H1 (cell line): Measurements from ENCODE around the gene CARD11. TPM values are rescaled to one million over a fixed set of nuclear protein-coding genes. Genes with fewer than 3 reads are reported as not detected.

Source experiments
- CTCF ChIA-PET: fragments of 300-600 bp; sonication (Branson Sonifier 250); formaldehyde crosslinking; loops from one replicate; lab custom pipeline; 2021; ENCODE audit not compliant: partially characterized antibody; lab: Charles Lee
- POLR2A ChIA-PET: fragments of 300-600 bp; sonication (Branson Sonifier 250); formaldehyde crosslinking; loops from one replicate; lab custom pipeline; 2021; ENCODE audit warnings: inconsistent platforms; ENCODE audit not compliant: partially characterized antibody; lab: Charles Lee
- DNase-seq, 2 experiments: peaks; one replicate each; pipeline versions ENCODE4 v3.0.0 to v3.0.0-alpha.2; 2010 to 2022; ENCODE audit warnings: low spot score in 2 of 2, low read depth in 1 of 2, mixed read lengths in 1 of 2
- FAIRE-seq: peaks from 2 replicates; lab custom pipeline; 2011; peaks lifted over from hg19 to GRCh38; lab: Jason Lieb, UNC
- H2AFZ ChIP-seq: 2 replicates; pipeline ENCODE4 v1.8.1; 2012; ENCODE audit warnings: low read length, inconsistent platforms
- H2AK5ac ChIP-seq: 2 replicates; pipeline ENCODE4 v1.6.1; 2013; ENCODE audit warnings: low read depth, low read length
- H2BK120ac ChIP-seq: replicated peaks from 2 replicates; pipeline ENCODE3; 2013; ENCODE audit warnings: low read depth, low read length, inconsistent platforms
- H2BK12ac ChIP-seq: 2 replicates; pipeline ENCODE4 v1.6.1; 2013; ENCODE audit warnings: low read depth, low read length
- H2BK15ac ChIP-seq: 2 replicates; pipeline ENCODE4 v1.6.1; 2013; ENCODE audit warnings: low read length
- H2BK20ac ChIP-seq: 2 replicates; pipeline ENCODE4 v1.6.1; 2013; ENCODE audit warnings: low read length
- H2BK5ac ChIP-seq: 2 replicates; pipeline ENCODE4 v1.6.1; 2013; ENCODE audit warnings: low read depth, low read length
- H3K14ac ChIP-seq: 2 replicates; pipeline ENCODE4 v1.6.1; 2013; ENCODE audit warnings: inconsistent platforms; ENCODE audit not compliant: insufficient read length
- H3K18ac ChIP-seq: 2 replicates; pipeline ENCODE4 v1.6.1; 2013; ENCODE audit warnings: low read length; ENCODE audit errors: extremely low read depth
- H3K23ac ChIP-seq: 2 replicates; pipeline ENCODE4 v1.6.1; 2013; ENCODE audit warnings: inconsistent platforms; ENCODE audit not compliant: insufficient read length
- H3K23me2 ChIP-seq: 2 replicates; pipeline ENCODE4 v1.6.1; 2013; ENCODE audit warnings: low read depth, low read length
- H3K27ac ChIP-seq: 2 replicates; pipeline ENCODE4 v1.6.1; 2011; ENCODE audit warnings: low read depth, low read length, inconsistent platforms
- H3K27me3 ChIP-seq, 4 experiments: replicated peaks in 1 of 4; 1 replicate in 1 of 4; 2 replicates in 3 of 4; pipeline versions ENCODE4 v1.6.1 to v1.8.1; 2011 to 2013; ENCODE audit warnings: low read length in 3 of 4, mild to moderate bottlenecking in 3 of 4, inconsistent platforms in 2 of 4, mixed read lengths in 2 of 4, moderate library complexity in 1 of 4; ENCODE audit not compliant: control insufficient read depth in 3 of 4, insufficient read depth in 3 of 4; ENCODE audit errors: extremely low read depth in 1 of 4
- H3K36me3 ChIP-seq, 4 experiments: 2 replicates each; pipeline versions ENCODE4 v1.6.1 to v1.8.1; 2011 to 2013; ENCODE audit warnings: mild to moderate bottlenecking in 4 of 4, low read length in 3 of 4, moderate library complexity in 2 of 4, control low read depth in 1 of 4, inconsistent platforms in 1 of 4; ENCODE audit not compliant: insufficient read depth in 4 of 4, control insufficient read depth in 2 of 4
- H3K4ac ChIP-seq: replicated peaks from 2 replicates; pipeline ENCODE3; 2013; ENCODE audit warnings: low read length, low read depth, mixed read lengths, inconsistent platforms; ENCODE audit not compliant: insufficient read length
- H3K4me1 ChIP-seq, 4 experiments: replicated peaks in 1 of 4; 1 replicate in 1 of 4; 2 replicates in 3 of 4; pipeline versions ENCODE4 v1.6.1 to v1.8.1; 2011 to 2013; ENCODE audit warnings: low read length in 3 of 4, inconsistent platforms in 2 of 4, mixed read lengths in 1 of 4; ENCODE audit not compliant: insufficient read depth in 4 of 4, control insufficient read depth in 3 of 4
- H3K4me2 ChIP-seq, 2 experiments: 2 replicates each; pipeline versions ENCODE4 v1.6.1 to v1.8.1; 2011 to 2013; ENCODE audit warnings: low read depth in 2 of 2, low read length in 2 of 2, control low read depth in 1 of 2, inconsistent platforms in 1 of 2, mild to moderate bottlenecking in 1 of 2; ENCODE audit not compliant: insufficient read depth in 1 of 2
- H3K4me3 ChIP-seq, 4 experiments: fragments of 200-600, 300-600 bp in 1 of 4; sonication (generic), shearing (Covaris generic), sonication (Bioruptor Twin) in 1 of 4; 2 replicates each; pipeline versions ENCODE4 v1.5.1 to v1.8.1; 2011 to 2016; ENCODE audit warnings: low read length in 4 of 4, low read depth in 3 of 4, control low read depth in 2 of 4, inconsistent platforms in 2 of 4, mild to moderate bottlenecking in 2 of 4, mixed read lengths in 1 of 4, moderate library complexity in 1 of 4; ENCODE audit not compliant: insufficient read depth in 2 of 4; ENCODE audit errors: extremely low read depth in 1 of 4
- H3K56ac ChIP-seq: replicated peaks from 2 replicates; pipeline ENCODE3; 2013; ENCODE audit warnings: low read depth, mild to moderate bottlenecking, mixed read lengths, low read length, inconsistent platforms; ENCODE audit not compliant: insufficient read length
- H3K79me1 ChIP-seq: 2 replicates; pipeline ENCODE4 v1.6.1; 2013; ENCODE audit warnings: low read depth, low read length, control low read depth
- H3K79me2 ChIP-seq, 2 experiments: 2 replicates each; pipeline versions ENCODE4 v1.6.1 to v1.8.1; 2012 to 2013; ENCODE audit warnings: low read length in 2 of 2, mild to moderate bottlenecking in 2 of 2, inconsistent platforms in 1 of 2; ENCODE audit not compliant: insufficient read depth in 2 of 2, control insufficient read depth in 1 of 2
- H3K9ac ChIP-seq, 4 experiments: replicated peaks in 1 of 4; 1 replicate in 1 of 4; 2 replicates in 3 of 4; pipeline versions ENCODE4 v1.6.1 to v1.8.1; 2011 to 2013; ENCODE audit warnings: low read depth in 3 of 4, low read length in 3 of 4, control low read depth in 2 of 4, mild to moderate bottlenecking in 2 of 4, moderate library complexity in 2 of 4, inconsistent platforms in 1 of 4; ENCODE audit errors: extremely low read depth in 1 of 4
- H3K9me3 ChIP-seq, 2 experiments: 2 replicates each; pipeline versions ENCODE4 v1.6.1 to v1.8.1; 2012 to 2013; ENCODE audit warnings: mild to moderate bottlenecking in 2 of 2, moderate library complexity in 2 of 2, control low read depth in 1 of 2, inconsistent platforms in 1 of 2, low read depth in 1 of 2, low read length in 1 of 2, mixed read lengths in 1 of 2; ENCODE audit not compliant: insufficient read depth in 2 of 2
- H4K20me1 ChIP-seq, 2 experiments: replicated peaks in 1 of 2; 2 replicates each; pipeline versions ENCODE3 to v1.8.1; 2011 to 2013; ENCODE audit warnings: inconsistent platforms in 2 of 2, low read length in 2 of 2, mild to moderate bottlenecking in 1 of 2; ENCODE audit not compliant: insufficient read depth in 2 of 2, control insufficient read depth in 1 of 2
- H4K5ac ChIP-seq: 2 replicates; pipeline ENCODE4 v1.6.1; 2013; ENCODE audit warnings: low read length, low read depth, mixed read lengths, inconsistent platforms; ENCODE audit not compliant: insufficient read length
- H4K8ac ChIP-seq: 2 replicates; pipeline ENCODE4 v1.8.0; 2013; ENCODE audit warnings: mild to moderate bottlenecking, moderate library complexity, low read length, inconsistent platforms; ENCODE audit not compliant: insufficient read depth; ENCODE audit errors: extremely low read depth
- H4K91ac ChIP-seq: replicated peaks from 2 replicates; pipeline ENCODE3; 2013; ENCODE audit warnings: low read length, mixed read lengths, inconsistent platforms; ENCODE audit not compliant: insufficient read length
- EGR1 ChIP-seq: IDR thresholded peaks from 2 replicates; pipeline ENCODE4 v1.6.1; 2011; ENCODE audit warnings: low read depth, low read length, borderline replicate concordance
- HDAC2 ChIP-seq, 2 experiments: fragments of 300-600 bp in 1 of 2; sonication (generic) in 1 of 2; IDR thresholded peaks; 2 replicates each; pipeline ENCODE4 v1.6.1; 2011 to 2012; ENCODE audit warnings: low read depth in 2 of 2, low read length in 2 of 2, mild to moderate bottlenecking in 2 of 2, moderate library complexity in 2 of 2, borderline replicate concordance in 1 of 2, inconsistent platforms in 1 of 2
- JUND ChIP-seq: IDR thresholded peaks from 2 replicates; pipeline ENCODE4 v1.6.1; 2011; ENCODE audit warnings: mild to moderate bottlenecking, improper control_type of control experiment, low read length
- NANOG ChIP-seq: IDR thresholded peaks from 2 replicates; pipeline ENCODE4 v1.6.1; 2011; ENCODE audit warnings: low read length, low read depth, mild to moderate bottlenecking, inconsistent platforms; ENCODE audit not compliant: insufficient read depth, poor library complexity, severe bottlenecking
- WGBS, 2 experiments: shearing (Covaris generic) in 1 of 2; methylation state at CpG; one replicate each; pipeline versions ENCODE4 v1.1.6 to v1.1.7; 2013 to 2015; ENCODE audit warnings: low lambda C conversion rate in 2 of 2, mixed read lengths in 2 of 2, inconsistent platforms in 1 of 2, low coverage in 1 of 2, missing lambda C conversion rate in 1 of 2; ENCODE audit not compliant: insufficient replicate concordance in 2 of 2, insufficient coverage in 1 of 2, insufficient read length in 1 of 2; ENCODE audit errors: extremely low coverage in 1 of 2, missing lambda C conversion rate in 1 of 2; 5-methylcytosine and 5-hydroxymethylcytosine counted together
- polyA plus RNA-seq, 7 experiments: library from polyadenylated mRNA; depleted of rRNA in 3 of 7; stranded (reverse) in 5 of 7; unstranded in 2 of 7; fragments of >200 nt in 5 of 7; fragments of 200-250 nt in 2 of 7; gene quantifications; 1 replicate in 5 of 7; 2 replicates in 1 of 7; 4 replicates in 1 of 7; pipeline versions ENCODE4 v1.2.1 to v1.2.3, GENCODE V29; 2011 to 2013; ENCODE audit warnings: missing spikeins in 2 of 7, mixed read lengths in 2 of 7
- total RNA-seq: library from RNA; stranded (reverse); fragmentation: NEBNext Ultra II Directional; extraction: Animal tissue kit (Norgen Biotek cat#: 25700); gene quantifications from 2 replicates; pipeline ENCODE4 v1.2.1, GENCODE V29; 2021

CARD11 gene
- total and polyA plus RNA-seq, 2 of the 8 experiments (the other 6 are each of a cell fraction or from before 2014, with no cell fraction given), result 12.6 to 29.8 TPM

DNA sequence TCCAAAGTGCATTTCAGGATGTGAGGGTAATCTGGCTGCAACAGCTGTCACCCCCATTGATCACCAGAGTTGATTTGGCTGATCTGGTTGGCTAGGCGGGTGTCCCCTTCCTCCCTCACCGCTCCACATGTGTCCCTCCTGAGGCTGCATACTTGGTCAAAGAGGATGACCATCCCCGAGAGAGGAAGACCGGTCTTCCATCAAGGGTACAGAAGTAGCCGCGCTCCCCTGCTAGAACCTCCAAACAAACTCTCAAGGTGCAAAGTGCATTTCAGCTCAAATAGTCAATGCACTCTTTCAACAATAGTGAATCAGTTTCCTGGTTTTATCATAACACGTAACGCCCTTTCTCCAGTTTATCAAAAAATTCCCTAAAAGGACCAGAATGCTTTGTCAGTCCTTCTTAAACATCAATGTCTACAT is 44.6 kb downstream of the CARD11 start:
- no peak overlapping the region for H4K5ac ChIP-seq

More for the DNA sequence above, 44.6 kb downstream of the CARD11 start:
- no peaks in the 10 kb centered on the region; a peak in 1 of 7 replicates for H3K4me1 ChIP-seq
- 79% methylated on average over 8 of the region's 8 CpGs; no CpG with 5 or more reads in 1 of the 2 experiments for WGBS, 2 experiments
- FAIRE-seq (no peak), DNase-seq (no peak)
- H3K4me3 ChIP-seq, result no peak overlapping the region
- no peak overlapping the region for H2BK12ac ChIP-seq
- no peak overlapping the region for H3K56ac ChIP-seq
- no peaks in the 10 kb centered on the region for H3K9me3 ChIP-seq
- H3K14ac ChIP-seq, result no peak overlapping the region
- no peak overlapping the region; the same call in 1 of the 2 replicates for H4K8ac ChIP-seq
- no peak overlapping the region for H2AFZ ChIP-seq
- no peak for TF ChIP-seq HDAC2 (IDR thresholded peaks at IDR 0.05; ENCODE audit: borderline replicate concordance in 1 of 2, low read depth in 2 of 2, low read length in 2 of 2)
- no peak for TF ChIP-seq NANOG
- TF ChIP-seq EGR1, result no peak
- no peak for TF ChIP-seq JUND
- no peak overlapping the region for H3K27ac ChIP-seq
- H2BK5ac ChIP-seq, result no peak overlapping the region
- no peak overlapping the region for H2AK5ac ChIP-seq
- H3K23me2 ChIP-seq, result no peaks in the 10 kb centered on the region
- no peak overlapping the region for H3K4ac ChIP-seq
- H3K79me2 ChIP-seq, result no peaks in the 10 kb centered on the region
- no peaks in the 10 kb centered on the region for H3K79me1 ChIP-seq
- no peak overlapping the region for H3K9ac ChIP-seq
- POLR2A ChIA-PET, result interaction anchor here (0.7 kb wide), 1 partner anchor 73 kb away, joined by 3 read pairs; no protein-coding TSS in a partner anchor
- H3K27me3 ChIP-seq, result no peaks in the 10 kb centered on the region
- no peaks in the 10 kb centered on the region for H4K20me1 ChIP-seq
- CTCF ChIA-PET, result interaction anchor here (0.9 to 2.2 kb wide), 2 partner anchors 78 to 135 kb away, joined by 3 to 5 read pairs; no protein-coding TSS in a partner anchor
- H3K36me3 ChIP-seq, result no peaks in the 10 kb centered on the region
- no peak overlapping the region for H2BK120ac ChIP-seq
- no peak overlapping the region for H3K18ac ChIP-seq
- no peak overlapping the region for H3K4me2 ChIP-seq
- no peak overlapping the region for H4K91ac ChIP-seq
- no peak overlapping the region for H2BK20ac ChIP-seq
- H3K23ac ChIP-seq, result no peak overlapping the region
- H2BK15ac ChIP-seq, result no peak overlapping the region
